Skeletal muscle tissue (tissue), 4 donors: ENCODE measurements around the gene WFS1. TPM values are rescaled to one million over a fixed set of nuclear protein-coding genes. Genes with fewer than 3 reads are reported as not detected.

Source experiments
- H3K27ac ChIP-seq: one replicate; pipeline ENCODE4 v1.7.0; 2013; ENCODE audit warnings: mild to moderate bottlenecking, low read depth, low read length, inconsistent platforms
- H3K27me3 ChIP-seq, 3 donors: one replicate each; pipeline ENCODE4 v1.7.0; 2013; ENCODE audit warnings: low read length in 3 of 3; ENCODE audit not compliant: control insufficient read depth in 3 of 3, insufficient read depth in 3 of 3
- H3K36me3 ChIP-seq, 3 donors: one replicate each; pipeline ENCODE4 v1.7.0; 2013; ENCODE audit warnings: low read length in 3 of 3; ENCODE audit not compliant: control insufficient read depth in 3 of 3, insufficient read depth in 3 of 3
- H3K4me1 ChIP-seq, 3 donors: one replicate each; pipeline ENCODE4 v1.7.0; 2013; ENCODE audit warnings: low read length in 3 of 3, mild to moderate bottlenecking in 3 of 3; ENCODE audit not compliant: control insufficient read depth in 3 of 3, insufficient read depth in 3 of 3
- H3K4me3 ChIP-seq, 3 donors: one replicate each; pipeline ENCODE4 v1.7.0; 2013; ENCODE audit warnings: low read length in 3 of 3
- H3K9ac ChIP-seq, 3 donors: one replicate each; pipeline ENCODE4 v1.7.0; 2013; ENCODE audit warnings: low read length in 3 of 3, mild to moderate bottlenecking in 3 of 3, moderate library complexity in 2 of 3, low read depth in 1 of 3
- H3K9me3 ChIP-seq, 3 donors: one replicate each; pipeline ENCODE4 v1.7.0; 2013; ENCODE audit warnings: low read length in 3 of 3; ENCODE audit not compliant: control insufficient read depth in 3 of 3
- total RNA-seq: library from RNA; depleted of rRNA; stranded (reverse); fragments of >200 nt; gene quantifications from one replicate; pipeline ENCODE4 v1.2.3, GENCODE V29; 2014
- donor health status: Osteomylitis.

The WFS1 gene
- total RNA-seq, 1 donor from 2014 or later = 11.0 TPM

DNA sequence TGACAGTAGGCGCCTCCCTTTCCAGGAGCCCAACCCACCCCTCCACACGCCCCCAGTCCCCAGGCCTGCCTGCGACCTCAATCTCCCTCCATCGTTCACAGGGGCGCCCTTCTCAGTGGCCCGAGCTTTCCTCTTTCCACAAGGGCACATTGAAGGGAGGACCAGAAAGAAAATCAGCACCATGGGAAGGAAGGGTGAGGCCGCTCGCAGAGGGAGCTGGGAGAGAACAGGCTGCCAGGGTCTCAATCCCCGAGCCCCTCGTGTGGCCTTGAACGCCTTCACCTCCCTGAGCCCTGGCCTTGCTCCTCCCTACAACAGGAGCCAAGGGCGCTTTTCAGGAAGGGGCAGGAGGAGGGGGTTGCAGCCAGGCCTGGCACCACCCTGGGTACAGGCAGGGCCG lies 66.5 kb downstream of the WFS1 start:
- peaks cover 40 to 67% (median 44%) of the 10 kb centered on the region in 3 donors for H3K27me3 ChIP-seq
- H3K4me3 ChIP-seq = no peak overlapping the region
- peaks cover 0 to 4% (median 3%) of the 10 kb centered on the region in 3 donors for H3K9me3 ChIP-seq
- H3K36me3 ChIP-seq = no peaks in the 10 kb centered on the region
- no peak overlapping the region for H3K27ac ChIP-seq
- no peaks in the 10 kb centered on the region for H3K4me1 ChIP-seq
- no peak overlapping the region for H3K9ac ChIP-seq

DNA sequence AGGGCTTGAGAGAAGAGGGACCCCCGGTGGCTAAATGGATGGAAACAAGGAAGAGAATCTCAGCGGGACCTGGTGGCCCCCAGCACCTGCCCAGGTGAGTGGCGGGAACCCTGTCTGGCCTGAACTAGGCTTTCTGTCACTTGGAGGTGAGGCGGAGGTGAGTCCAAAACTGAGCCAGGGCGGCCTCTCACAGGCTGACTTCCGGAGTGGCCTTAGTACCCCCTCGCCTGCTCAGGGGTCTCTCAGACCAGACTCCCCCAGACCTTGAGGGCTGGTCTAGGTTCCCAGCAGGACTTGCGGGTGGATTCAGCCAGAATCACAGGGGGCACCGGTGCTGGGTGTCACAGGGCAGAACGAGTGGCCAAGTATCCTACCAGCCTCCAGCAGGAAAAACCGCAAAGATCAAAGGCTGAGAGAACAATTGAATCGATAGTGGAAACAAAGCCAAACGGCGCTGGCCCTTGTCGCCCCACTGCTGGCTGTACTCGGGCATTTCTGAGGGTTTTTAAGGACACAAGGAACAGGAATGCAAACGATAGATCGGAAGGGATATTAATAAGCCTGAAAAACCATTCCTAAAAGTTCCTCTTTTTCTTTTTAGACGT lies 67.8 kb downstream of the WFS1 start:
- peaks cover 40 to 68% (median 46%) of the 10 kb centered on the region in 3 donors for H3K27me3 ChIP-seq

DNA sequence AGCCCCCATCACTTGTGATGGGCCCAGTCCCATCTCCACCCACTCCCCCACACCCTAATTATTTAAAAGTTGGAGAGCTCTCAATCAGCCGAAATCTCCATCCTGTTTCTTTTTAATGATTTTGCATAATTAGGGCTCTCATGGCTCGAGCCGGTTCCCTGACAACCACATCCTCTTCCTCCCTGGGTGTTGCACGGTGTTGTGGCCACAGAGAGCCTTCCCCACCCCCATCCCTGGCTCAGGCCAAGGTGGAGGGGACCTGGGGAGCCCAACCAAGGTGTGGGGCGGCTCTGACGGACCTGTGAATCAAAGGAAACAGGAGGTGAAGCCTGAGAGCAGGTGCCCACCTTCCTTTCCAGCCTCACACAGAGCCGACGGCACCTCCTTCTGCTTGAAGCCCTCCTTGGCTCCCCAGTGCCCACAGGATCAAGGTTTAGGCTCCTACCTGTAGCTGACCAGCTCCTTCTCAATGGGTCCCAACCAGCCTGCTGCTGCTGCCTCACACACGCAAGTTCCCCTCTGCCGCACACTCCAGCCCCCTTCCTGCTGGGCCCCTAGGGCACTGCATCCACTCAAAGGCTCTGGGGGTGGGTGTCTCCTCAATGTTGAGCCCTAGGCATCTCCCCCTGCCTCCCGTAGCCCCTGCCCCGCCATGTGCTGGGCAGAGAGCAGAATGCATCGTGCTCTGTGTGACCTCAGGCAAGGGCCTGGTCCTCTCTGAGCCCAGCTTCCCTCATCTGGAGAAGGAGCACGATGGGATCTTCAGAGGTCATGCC lies 68.7 kb downstream of the WFS1 start:
- Histone ChIP-seq H3K4me1 (peaks cover 0 to 4% (median 0%) of the 10 kb centered on the region in 3 donors), H3K27ac (no peak overlapping the region), H3K27me3 (peaks cover 40 to 70% (median 46%) of the 10 kb centered on the region in 3 donors), H3K4me3 (no peak overlapping the region), H3K9me3 (peaks cover 0 to 4% (median 3%) of the 10 kb centered on the region in 3 donors), H3K9ac (no peak overlapping the region), H3K36me3 (no peaks in the 10 kb centered on the region)

More for the DNA sequence above, 67.8 kb downstream of the WFS1 start:
- Histone ChIP-seq H3K9ac (no peak overlapping the region), H3K4me3 (no peak overlapping the region), H3K27ac (no peak overlapping the region), H3K9me3 (peaks cover 0 to 4% (median 3%) of the 10 kb centered on the region in 3 donors), H3K36me3 (no peaks in the 10 kb centered on the region), H3K4me1 (peaks cover 0 to 2% (median 0%) of the 10 kb centered on the region in 3 donors)

DNA sequence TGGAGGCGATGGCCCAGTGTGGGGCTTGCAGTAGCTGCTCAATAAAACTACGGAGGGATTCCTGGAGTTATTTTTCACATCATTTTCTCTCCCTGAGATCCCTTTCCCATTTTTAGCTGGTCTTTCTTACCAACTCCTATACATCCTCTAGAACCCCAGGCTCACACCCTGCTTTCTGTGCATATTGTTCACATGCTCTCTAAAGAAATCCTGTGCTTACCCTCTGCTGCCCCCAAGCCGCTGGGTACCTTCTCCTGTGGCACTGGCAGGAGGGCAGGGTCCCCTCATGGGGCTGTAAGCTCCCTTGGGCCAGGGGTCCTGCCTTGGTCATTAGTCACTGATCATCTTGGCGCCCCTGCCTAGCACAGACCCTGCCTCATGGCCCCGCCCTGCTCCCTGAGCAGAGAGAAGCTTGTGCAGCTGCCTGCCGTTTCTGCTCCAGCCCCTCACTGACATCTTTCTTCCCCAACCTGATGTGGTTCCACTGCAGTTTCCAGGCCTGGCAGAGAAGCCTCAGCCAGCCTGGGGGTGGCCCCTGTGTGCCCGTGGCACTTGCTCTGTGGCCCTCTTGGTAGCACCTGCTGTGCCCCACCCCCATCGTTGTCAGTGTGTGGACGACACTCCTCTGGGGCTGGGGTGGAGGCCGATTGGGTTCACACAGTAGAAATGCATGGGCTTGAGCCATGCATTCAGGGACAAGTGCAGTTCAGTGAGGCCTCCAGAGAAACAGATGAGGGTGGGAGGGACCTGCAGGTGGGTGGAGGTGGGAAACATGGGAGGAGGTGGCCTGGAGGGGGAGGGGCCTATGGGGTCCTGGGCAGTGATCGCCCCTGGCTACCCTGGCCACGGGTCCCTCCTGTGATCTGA lies 69.5 kb downstream of the WFS1 start:
- peaks cover 40 to 70% (median 50%) of the 10 kb centered on the region in 3 donors for H3K27me3 ChIP-seq
- H3K9me3 ChIP-seq = no peaks in the 10 kb centered on the region
- no peaks in the 10 kb centered on the region for H3K36me3 ChIP-seq
- H3K4me1 ChIP-seq = peaks cover 0 to 4% (median 0%) of the 10 kb centered on the region in 3 donors
- no peak overlapping the region for H3K4me3 ChIP-seq
- no peak overlapping the region for H3K9ac ChIP-seq
- no peak overlapping the region for H3K27ac ChIP-seq

DNA sequence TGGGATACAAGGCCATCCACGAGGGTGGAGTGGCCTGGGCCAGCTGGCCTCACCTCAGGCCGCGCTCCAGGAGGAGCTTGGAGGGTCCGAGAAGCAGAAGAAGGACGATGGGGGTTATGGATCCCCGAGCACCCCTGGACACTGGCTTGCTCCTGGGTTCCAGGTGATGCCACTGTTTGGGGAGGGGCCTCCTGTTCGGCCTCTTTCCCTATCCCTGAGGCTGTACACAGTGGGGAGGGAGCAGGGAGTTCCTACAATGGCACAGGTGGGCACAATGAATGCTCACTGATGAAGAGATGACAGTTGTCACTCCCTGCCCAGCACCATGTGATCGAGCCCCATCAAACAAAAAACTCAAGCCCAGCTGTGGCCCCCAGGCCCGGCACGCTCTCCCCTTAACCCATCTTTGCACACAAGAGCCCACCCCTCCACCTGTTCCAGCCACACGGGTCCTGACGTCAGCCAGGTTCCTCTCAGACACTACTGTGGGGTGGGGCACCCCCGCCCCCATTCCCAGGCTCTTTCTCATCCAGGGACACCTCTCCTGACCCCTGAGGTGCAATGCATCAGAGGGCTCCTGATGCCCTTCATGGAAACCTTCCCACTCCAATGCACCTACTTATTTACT lies 70.3 kb downstream of the WFS1 start:
- no peak overlapping the region for H3K4me3 ChIP-seq
- H3K27ac ChIP-seq = no peak overlapping the region
- H3K4me1 ChIP-seq = peaks cover 0 to 4% (median 0%) of the 10 kb centered on the region in 3 donors
- peaks cover 38 to 67% (median 46%) of the 10 kb centered on the region in 3 donors for H3K27me3 ChIP-seq
- H3K36me3 ChIP-seq = no peaks in the 10 kb centered on the region
- H3K9me3 ChIP-seq = no peaks in the 10 kb centered on the region
- H3K9ac ChIP-seq = no peak overlapping the region

DNA sequence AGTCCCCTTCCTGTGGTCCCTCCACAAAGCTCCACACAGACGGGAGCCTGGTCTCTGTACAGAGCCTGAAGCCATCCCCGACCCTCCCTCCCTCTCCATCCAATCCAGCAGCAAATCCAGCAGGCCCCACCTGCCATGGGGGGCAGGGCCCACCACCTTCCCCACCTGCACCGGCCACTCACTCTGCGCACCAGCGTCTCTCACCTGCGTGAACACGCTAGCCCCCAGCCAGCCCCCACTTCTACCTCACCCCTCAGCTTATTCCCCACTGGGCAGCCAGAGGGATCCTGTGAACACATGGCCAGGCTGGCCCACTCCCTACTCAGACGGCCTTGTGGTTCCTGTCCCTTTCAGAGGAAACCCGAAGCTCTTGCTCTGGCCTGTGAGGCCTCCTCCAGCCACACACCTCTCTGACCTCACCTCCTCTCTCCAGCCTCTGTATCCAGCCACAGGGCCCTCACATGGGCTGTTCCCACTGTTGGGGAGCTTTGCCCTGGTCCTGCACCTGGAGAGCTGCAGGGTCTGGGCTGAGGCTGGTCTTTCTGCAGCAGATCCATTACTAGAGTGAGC lies 70.9 kb downstream of the WFS1 start:
- Histone ChIP-seq H3K9me3 (peaks cover 0 to 2% (median 0%) of the 10 kb centered on the region in 3 donors), H3K27me3 (peaks cover 32 to 64% (median 46%) of the 10 kb centered on the region in 3 donors), H3K9ac (no peak overlapping the region), H3K4me1 (peaks cover 0 to 4% (median 0%) of the 10 kb centered on the region in 3 donors), H3K36me3 (no peaks in the 10 kb centered on the region), H3K27ac (no peak overlapping the region), H3K4me3 (no peak overlapping the region)

DNA sequence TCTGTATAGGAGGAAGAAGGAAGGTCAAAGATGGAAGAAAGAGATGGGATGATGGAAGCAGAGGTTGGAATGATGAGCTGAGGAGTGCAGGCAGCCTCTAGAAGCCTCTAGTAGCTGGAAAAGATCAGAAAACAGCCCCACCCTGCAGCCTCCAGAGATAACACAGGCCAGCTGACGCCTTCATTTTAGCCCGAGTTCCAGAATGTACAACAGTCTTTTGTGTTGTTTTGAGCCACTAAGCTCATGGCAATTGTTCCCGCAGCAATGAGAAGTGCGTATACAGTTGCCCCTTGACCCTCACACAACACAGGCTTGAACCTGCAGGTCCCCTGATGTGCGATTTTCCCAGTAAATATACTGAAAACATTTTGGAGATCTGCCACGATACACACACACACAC lies 72.0 kb downstream of the WFS1 start:
- no peak overlapping the region for H3K4me3 ChIP-seq
- H3K36me3 ChIP-seq = no peaks in the 10 kb centered on the region
- peaks cover 0 to 4% (median 0%) of the 10 kb centered on the region in 3 donors for H3K4me1 ChIP-seq
- no peak overlapping the region for H3K9ac ChIP-seq
- peaks cover 32 to 68% (median 57%) of the 10 kb centered on the region in 3 donors for H3K27me3 ChIP-seq
- no peak overlapping the region for H3K27ac ChIP-seq
- H3K9me3 ChIP-seq = peaks cover 0 to 4% (median 0%) of the 10 kb centered on the region in 3 donors

DNA sequence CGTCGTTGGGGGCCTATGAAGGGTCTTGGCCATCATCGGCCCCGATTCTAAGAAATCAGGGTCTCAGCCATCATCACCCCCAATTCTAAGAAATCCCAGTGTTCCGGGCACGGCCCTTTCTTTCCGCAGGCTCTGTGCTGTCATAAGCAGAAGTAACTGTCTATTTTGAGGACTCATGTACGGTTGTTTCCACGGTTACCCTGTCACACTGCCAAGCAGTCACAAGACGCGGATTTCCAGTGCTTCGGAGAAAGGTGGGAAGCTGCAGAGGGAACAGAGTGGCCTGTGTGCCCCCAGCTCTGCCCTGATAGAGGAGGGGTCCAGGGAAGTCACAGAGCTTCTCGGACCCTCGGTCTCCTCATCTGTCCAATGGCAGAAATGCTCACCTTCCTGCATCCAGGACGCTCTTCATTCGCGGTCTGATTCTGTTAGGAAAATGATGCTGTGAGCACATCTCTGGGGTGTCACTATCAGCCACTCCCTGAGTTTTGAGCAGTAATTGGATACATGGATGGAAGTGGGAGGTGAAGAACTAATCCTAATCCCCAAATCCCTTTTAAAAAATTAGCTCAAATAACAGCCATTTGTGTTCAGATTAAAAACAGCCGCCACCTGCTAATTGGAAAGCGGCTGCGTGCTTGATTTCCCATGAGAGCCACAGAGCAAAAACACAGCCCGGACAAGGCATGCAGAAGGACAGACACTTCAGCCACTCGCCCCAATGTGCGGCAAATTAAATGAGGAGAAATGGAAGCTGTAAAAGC lies 73.1 kb downstream of the WFS1 start:
- Histone ChIP-seq H3K27ac (no peak overlapping the region), H3K36me3 (no peaks in the 10 kb centered on the region), H3K4me3 (no peak overlapping the region), H3K4me1 (peaks cover 0 to 4% (median 0%) of the 10 kb centered on the region in 3 donors), H3K9ac (no peak overlapping the region), H3K27me3 (peaks cover 25 to 69% (median 60%) of the 10 kb centered on the region in 3 donors), H3K9me3 (peaks cover 0 to 4% (median 0%) of the 10 kb centered on the region in 3 donors)
